ENCODE measurements around the gene KRT7. TPM values are rescaled to one million over a fixed set of nuclear protein-coding genes. Genes with fewer than 3 reads are reported as not detected.

KRT7 gene
- total RNA-seq, 1 donor from 2014 or later = 153 TPM

DNA sequence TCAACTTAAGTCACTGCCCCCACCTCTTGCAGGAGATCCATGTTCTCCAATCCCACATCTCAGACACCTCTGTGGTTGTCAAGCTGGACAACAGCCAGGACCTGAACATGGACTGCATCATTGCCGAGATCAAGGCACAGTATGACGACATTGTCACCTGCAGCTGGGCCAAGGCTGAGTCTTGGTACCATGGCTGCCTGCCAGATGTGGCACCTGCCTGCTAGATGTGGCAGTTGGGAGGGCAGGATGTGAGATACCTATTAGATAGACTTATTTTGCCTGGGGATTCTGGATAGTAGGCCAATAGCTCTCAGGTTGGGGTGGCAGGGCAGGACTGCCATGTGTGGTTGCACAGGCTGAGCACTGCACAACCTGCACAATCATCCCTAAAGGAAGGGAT lies 33.5 kb downstream of the KRT7 start:
- no peaks in the 10 kb centered on the region for H3K27me3 ChIP-seq
- intact Hi-C loops (cut with DNase I) = no loop called here
- no peaks in the 10 kb centered on the region for H3K4me1 ChIP-seq
- DNase-seq (ENCODE audit: low spot score in 2 of 2) = no peak
- TF ChIP-seq CTCF (IDR thresholded peaks at IDR 0.05) = no peak
- no peak overlapping the region for H3K27ac ChIP-seq
- H3K36me3 ChIP-seq = no peaks in the 10 kb centered on the region
- no peak overlapping the region for H3K4me3 ChIP-seq
- no peaks in the 10 kb centered on the region for H3K9me3 ChIP-seq

- Histone ChIP-seq H3K36me3 (no peaks in the 10 kb centered on the region), H3K4me3 (no peak overlapping the region), H3K27ac (peak overlapping the region in 1 of 2 donors; percentile 60), H3K9me3 (no peaks in the 10 kb centered on the region), H3K27me3 (no peaks in the 10 kb centered on the region), H3K4me1 (no peaks in the 10 kb centered on the region)
- peak in 1 of 2 donors; percentile 28 for DNase-seq (ENCODE audit: low spot score in 2 of 2)
- no peak for TF ChIP-seq CTCF (IDR thresholded peaks at IDR 0.05)
- intact Hi-C loops (cut with DNase I) = no loop called here
Observed at GRCh38 chr12:52267266-52267665, 34.2 kb downstream of the KRT7 start.

GRCh38 chr12:52267699-52268098 lies 34.7 kb downstream of the KRT7 start:
- H3K27me3 ChIP-seq = no peaks in the 10 kb centered on the region
- no peaks in the 10 kb centered on the region for H3K9me3 ChIP-seq
- H3K27ac ChIP-seq = peak overlapping the region; percentile 56 to 60
- DNase-seq (ENCODE audit: low spot score in 2 of 2) = no peak
- no peak for TF ChIP-seq CTCF (IDR thresholded peaks at IDR 0.05)
- no peaks in the 10 kb centered on the region for H3K4me1 ChIP-seq
- intact Hi-C loops (cut with DNase I) = no loop called here
- H3K4me3 ChIP-seq = no peak overlapping the region
- H3K36me3 ChIP-seq = no peaks in the 10 kb centered on the region

- intact Hi-C loops (cut with DNase I) = no loop called here
- Histone ChIP-seq H3K36me3 (no peaks in the 10 kb centered on the region), H3K27me3 (no peaks in the 10 kb centered on the region), H3K4me1 (no peaks in the 10 kb centered on the region), H3K4me3 (no peak overlapping the region), H3K27ac (peak overlapping the region; percentile 56 to 60), H3K9me3 (no peaks in the 10 kb centered on the region)
- no peak for TF ChIP-seq CTCF (IDR thresholded peaks at IDR 0.05)
- DNase-seq (ENCODE audit: low spot score in 2 of 2) = peak in 1 of 2 donors; percentile 73
Observed at GRCh38 chr12:52268212-52268611, 35.2 kb downstream of the KRT7 start.

GRCh38 chr12:52270541-52271070 lies 37.6 kb downstream of the KRT7 start:
- no peaks in the 10 kb centered on the region for H3K4me1 ChIP-seq

More at GRCh38 chr12:52270541-52271070, 37.6 kb downstream of the KRT7 start:
- no peaks in the 10 kb centered on the region for H3K9me3 ChIP-seq
- H3K36me3 ChIP-seq = no peaks in the 10 kb centered on the region
- no peak overlapping the region for H3K27ac ChIP-seq
- peak in 1 of 2 donors; percentile 62 for DNase-seq (ENCODE audit: low spot score in 2 of 2)
- intact Hi-C loops (cut with DNase I) = no loop called here
- no peak for TF ChIP-seq CTCF (IDR thresholded peaks at IDR 0.05)
- H3K27me3 ChIP-seq = no peaks in the 10 kb centered on the region
- H3K4me3 ChIP-seq = no peak overlapping the region

Data from ascending aorta (tissue), 2 donors.